GM12878 (cell line): ENCODE data around the gene PROSER3. TPM values are rescaled to one million over a fixed set of nuclear protein-coding genes. Genes with fewer than 3 reads are reported as not detected.

Source experiments
- ATAC-seq: fragments of 200-7000 bp; cut with Tn5 transposase; 3 replicates; pipeline ENCODE4 v1.9.1; 2020; ENCODE audit warnings: mild to moderate bottlenecking, moderate library complexity
- BruUV-seq: library from RNA; stranded (reverse); fragments of 400-500 nt; replicated peaks from 2 replicates; lab custom pipeline; 2021; lab: Mats Ljungman, UMichigan
- CTCF ChIA-PET: fragments of 300-600 bp; sonication (Branson Sonifier 250); formaldehyde crosslinking; extraction: SDS; loops from one replicate; lab custom pipeline; 2021; ENCODE audit warnings: inconsistent platforms; lab: Yijun Ruan, JAX
- POLR2A ChIA-PET: fragments of 350-600 bp; formaldehyde crosslinking; extraction: SDS; loops from one replicate; lab custom pipeline; 2021; ENCODE audit warnings: inconsistent platforms; lab: Charles Lee
- RAD21 ChIA-PET: fragments of 300-600 bp; sonication (Branson Sonifier 250); formaldehyde crosslinking; loops from one replicate; lab custom pipeline; 2023; ENCODE audit warnings: antibody characterized with exemption; ENCODE audit not compliant: unreplicated experiment; lab: Charles Lee
- SMC1A ChIA-PET: fragments of 300-600 bp; sonication (Branson Sonifier 250); formaldehyde crosslinking; loops from one replicate; lab custom pipeline; 2023; ENCODE audit not compliant: unreplicated experiment, uncharacterized antibody; lab: Charles Lee
- DNase-seq: peaks from one replicate; pipeline ENCODE4 v3.0.0-alpha.2; 2011; ENCODE audit warnings: low read depth, low spot score
- FAIRE-seq: peaks from 3 replicates; lab custom pipeline; 2011; peaks lifted over from hg19 to GRCh38; lab: Jason Lieb, UNC
- H2AFZ ChIP-seq: 2 replicates; pipeline ENCODE4 v1.6.0; 2011; ENCODE audit warnings: low read depth, low read length, control low read depth; ENCODE audit not compliant: control insufficient read depth
- H3K27ac ChIP-seq: 2 replicates; pipeline ENCODE4 v1.5.1; 2011; ENCODE audit warnings: control low read depth; ENCODE audit not compliant: control insufficient read depth, insufficient read depth
- H3K27me3 ChIP-seq, 2 experiments: replicated peaks in 1 of 2; 2 replicates each; pipeline versions ENCODE4 v1.6.0 to v1.6.1; 2011; ENCODE audit warnings: low read length in 1 of 2; ENCODE audit not compliant: control insufficient read depth in 2 of 2, insufficient read depth in 2 of 2
- H3K36me3 ChIP-seq, 2 experiments: 2 replicates each; pipeline ENCODE4 v1.5.1; 2011; ENCODE audit warnings: low read length in 1 of 2; ENCODE audit not compliant: control insufficient read depth in 2 of 2, insufficient read depth in 2 of 2
- H3K4me1 ChIP-seq: 2 replicates; pipeline ENCODE4 v1.6.1; 2011; ENCODE audit warnings: mild to moderate bottlenecking, low read length, moderate library complexity, mixed read lengths; ENCODE audit not compliant: control insufficient read depth, insufficient read depth
- H3K4me2 ChIP-seq: 2 replicates; pipeline ENCODE4 v1.6.0; 2011; ENCODE audit warnings: control low read depth; ENCODE audit not compliant: control insufficient read depth, insufficient read depth
- H3K4me3 ChIP-seq: fragments of 200-600 bp; sonication (generic); 2 replicates; pipeline ENCODE4 v1.5.1; 2016
- H3K79me2 ChIP-seq: 2 replicates; pipeline ENCODE4 v1.6.0; 2011; ENCODE audit warnings: low read length; ENCODE audit not compliant: control insufficient read depth, insufficient read depth
- H3K9ac ChIP-seq: 2 replicates; pipeline ENCODE4 v1.8.0; 2011; ENCODE audit warnings: low read length, control low read depth, mixed read lengths; ENCODE audit not compliant: control insufficient read depth, insufficient read depth
- H3K9me3 ChIP-seq: replicated peaks from 3 replicates; pipeline ENCODE4 v1.5.1; 2011; ENCODE audit warnings: mild to moderate bottlenecking, low read length; ENCODE audit not compliant: control insufficient read depth, insufficient read depth
- H4K20me1 ChIP-seq: 2 replicates; pipeline ENCODE4 v1.6.0; 2011; ENCODE audit not compliant: control insufficient read depth, insufficient read depth
- ETV6 ChIP-seq, 2 experiments: fragments of 450-650 bp in 1 of 2; IDR thresholded peaks in 1 of 2; conservative IDR thresholded peaks in 1 of 2; 2 replicates each; pipeline ENCODE4 v1.6.1; 2014; ENCODE audit warnings: antibody characterized with exemption in 1 of 2, borderline replicate concordance in 1 of 2, low read depth in 1 of 2, mild to moderate bottlenecking in 1 of 2, moderate library complexity in 1 of 2
- PML ChIP-seq: IDR thresholded peaks from 2 replicates; pipeline ENCODE4 v1.6.1; 2012; ENCODE audit warnings: low read length, inconsistent platforms
- SRF ChIP-seq, 2 experiments: IDR thresholded peaks; 2 replicates each; pipeline ENCODE4 v1.6.1; 2011; ENCODE audit warnings: low read depth in 2 of 2, low read length in 2 of 2, mild to moderate bottlenecking in 1 of 2, moderate library complexity in 1 of 2
- ZNF622 ChIP-seq: fragments of 450-650 bp; IDR thresholded peaks from 2 replicates; pipeline ENCODE4 v1.6.1; 2017; ENCODE audit warnings: mild to moderate bottlenecking, inconsistent platforms
- WGBS: methylation state at CpG from one replicate; pipeline ENCODE4 v1.1.6; 2016; ENCODE audit warnings: low lambda C conversion rate; ENCODE audit not compliant: insufficient replicate concordance, insufficient coverage; ENCODE audit errors: missing lambda C conversion rate; 5-methylcytosine and 5-hydroxymethylcytosine counted together
- in situ Hi-C: fragments of 300-500 bp; cut with MboI; formaldehyde crosslinking; loops from 9 replicates; pipeline ENCODE4 v1.14.3; 2018; ENCODE audit warnings: mixed read lengths
- intact Hi-C: fragments of 100-400 bp; cut with micrococcal nuclease; formaldehyde crosslinking; loops from one replicate; pipeline ENCODE4 v1.14.2; 2022; ENCODE audit not compliant: unreplicated experiment
- polyA plus RNA-seq, 11 experiments: library from polyadenylated mRNA; depleted of rRNA in 4 of 11; unstranded in 6 of 11; stranded (reverse) in 5 of 11; fragments of >200 nt; fragmentation: Nextera tagmentation in 4 of 11; fragmentation: Illumina TruSeq in 1 of 11; extraction: Ambion mirVana in 4 of 11; extraction: Trizol in 1 of 11; gene quantifications; 1 replicate in 1 of 11; 2 replicates in 10 of 11; pipeline versions ENCODE4 v1.2.1 to v1.2.3, GENCODE V29; 2011 to 2016; ENCODE audit warnings: inconsistent platforms in 2 of 11, missing spikeins in 2 of 11, low read depth in 1 of 11
- total RNA-seq, 4 experiments: library from RNA; depleted of rRNA in 3 of 4; stranded (reverse); fragments of >200 nt in 3 of 4; fragmentation: Illumina TruSeq in 1 of 4; extraction: Trizol in 1 of 4; gene quantifications; 2 replicates each; pipeline versions ENCODE4 v1.2.1 to v1.2.3, GENCODE V29; 2013 to 2021
- TF ChIP-seq, protein P1 (sequence below): fragments of 150-350 bp; IDR thresholded peaks from 2 replicates; pipeline ENCODE4 v1.6.1; 2014; ENCODE audit warnings: mild to moderate bottlenecking, low read depth, low read length
- TF ChIP-seq, protein P2 (sequence below): IDR thresholded peaks from 2 replicates; pipeline ENCODE4 v1.6.1; 2012; ENCODE audit warnings: low read depth, low read length, improper control_type of control experiment
- TF ChIP-seq, protein P3 (sequence below): IDR thresholded peaks from 2 replicates; pipeline ENCODE4 v1.6.1; 2011; ENCODE audit warnings: borderline replicate concordance, low read depth, mild to moderate bottlenecking, moderate library complexity, low read length; ENCODE audit not compliant: insufficient read depth, poor library complexity, severe bottlenecking
- TF ChIP-seq, protein P4 (sequence below): fragments of 450-650 bp; IDR thresholded peaks from 2 replicates; pipeline ENCODE4 v1.6.1; 2014; ENCODE audit warnings: mild to moderate bottlenecking

Gene PROSER3
- total and polyA plus RNA-seq, 10 of the 15 experiments (the other 5 are each of a cell fraction or from before 2014, with no cell fraction given), result 0.85 to 25.1 (median 9.6) TPM

DNA sequence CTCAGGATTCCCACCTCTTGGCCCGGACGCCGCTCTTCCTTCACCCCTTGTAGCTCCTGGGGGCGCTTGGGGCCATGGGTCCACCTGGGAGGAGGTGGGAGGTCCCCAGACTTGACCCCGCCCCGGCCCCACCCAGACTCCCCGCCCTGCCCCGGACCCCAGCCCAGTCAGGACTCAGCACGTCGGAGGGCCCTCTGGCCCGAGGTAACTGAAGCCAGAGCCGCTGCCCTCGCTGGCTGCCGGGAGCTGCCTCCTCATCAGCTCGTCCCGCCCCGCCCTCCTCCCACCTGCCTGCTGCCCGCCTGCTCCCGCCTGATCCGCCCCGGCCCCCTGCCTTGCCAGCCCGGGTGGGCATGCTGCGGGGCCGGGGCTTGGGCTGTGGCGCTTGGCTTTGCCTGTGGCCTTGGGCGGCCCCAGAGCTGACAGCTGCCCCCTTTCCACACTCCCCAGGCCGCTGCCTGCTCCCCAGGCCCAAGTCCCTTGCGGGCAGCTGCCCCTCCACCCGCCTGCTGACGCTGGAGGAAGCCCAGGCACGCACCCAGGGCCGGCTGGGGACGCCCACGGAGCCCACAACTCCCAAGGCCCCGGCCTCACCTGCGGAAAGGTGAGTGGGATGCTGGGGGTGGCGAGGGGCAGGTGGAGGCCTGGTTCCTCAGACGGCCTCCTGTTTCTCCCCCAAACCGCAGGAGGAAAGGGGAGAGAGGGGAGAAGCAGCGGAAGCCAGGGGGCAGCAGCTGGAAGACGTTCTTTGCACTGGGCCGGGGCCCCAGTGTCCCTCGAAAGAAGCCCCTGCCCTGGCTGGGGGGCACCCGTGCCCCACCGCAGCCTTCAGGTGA lies 26.7 kb downstream of the PROSER3 start:
- Histone ChIP-seq H3K79me2 (no peaks in the 10 kb centered on the region), H3K9ac (no peak overlapping the region), H3K9me3 (no peaks in the 10 kb centered on the region), H3K4me3 (no peak overlapping the region), H3K4me2 (no peak overlapping the region), H4K20me1 (no peaks in the 10 kb centered on the region), H3K4me1 (no peaks in the 10 kb centered on the region), H3K36me3 (no peaks in the 10 kb centered on the region; a peak in 1 of 4 replicates), H2AFZ (no peak overlapping the region), H3K27ac (no peak overlapping the region), H3K27me3 (no peaks in the 10 kb centered on the region)
- no peak for TF ChIP-seq SRF (IDR thresholded peaks at IDR 0.05; ENCODE audit: low read depth in 2 of 2, low read length in 2 of 2)
- TF ChIP-seq, protein P1, sequence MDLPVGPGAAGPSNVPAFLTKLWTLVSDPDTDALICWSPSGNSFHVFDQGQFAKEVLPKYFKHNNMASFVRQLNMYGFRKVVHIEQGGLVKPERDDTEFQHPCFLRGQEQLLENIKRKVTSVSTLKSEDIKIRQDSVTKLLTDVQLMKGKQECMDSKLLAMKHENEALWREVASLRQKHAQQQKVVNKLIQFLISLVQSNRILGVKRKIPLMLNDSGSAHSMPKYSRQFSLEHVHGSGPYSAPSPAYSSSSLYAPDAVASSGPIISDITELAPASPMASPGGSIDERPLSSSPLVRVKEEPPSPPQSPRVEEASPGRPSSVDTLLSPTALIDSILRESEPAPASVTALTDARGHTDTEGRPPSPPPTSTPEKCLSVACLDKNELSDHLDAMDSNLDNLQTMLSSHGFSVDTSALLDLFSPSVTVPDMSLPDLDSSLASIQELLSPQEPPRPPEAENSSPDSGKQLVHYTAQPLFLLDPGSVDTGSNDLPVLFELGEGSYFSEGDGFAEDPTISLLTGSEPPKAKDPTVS, result no peak
- 64% methylated on average over 20 of the region's 45 CpGs for WGBS
- no peak for DNase-seq
- ChIA-PET POLR2A (no interaction called here), SMC1A (no interaction called here), CTCF (interaction anchor here (0.6 kb wide), 1 partner anchor 90 kb away, joined by 3 read pairs; no protein-coding TSS in a partner anchor), RAD21 (interaction anchor here (0.6 kb wide), 1 partner anchor 100 kb away, joined by 3 read pairs; no protein-coding TSS in a partner anchor)
- in situ Hi-C loops, result no loop called here
- no peak for FAIRE-seq
- no peak for ATAC-seq
- intact Hi-C loops, result no loop called here
- no TSS peak for BruUV-seq

DNA sequence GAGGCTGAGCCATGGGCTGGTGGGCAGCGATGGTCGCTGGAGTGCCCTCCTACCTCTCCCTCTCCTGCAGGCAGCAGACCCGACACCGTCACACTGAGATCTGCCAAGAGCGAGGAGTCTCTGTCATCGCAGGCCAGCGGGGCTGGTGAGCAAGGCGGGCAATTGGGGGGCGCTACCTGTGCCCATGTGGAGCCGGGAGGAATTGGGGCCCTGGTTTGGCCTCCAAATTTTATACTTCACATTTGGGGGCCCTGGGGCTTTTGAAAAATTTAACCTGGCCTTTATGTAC lies 27.3 kb downstream of the PROSER3 start:
- no peaks in the 10 kb centered on the region for H3K9me3 ChIP-seq
- H3K36me3 ChIP-seq, result no peaks in the 10 kb centered on the region; a peak in 1 of 4 replicates
- H3K4me2 ChIP-seq, result no peak overlapping the region
- intact Hi-C loops, result no loop called here
- ATAC-seq (no peak), FAIRE-seq (no peak), DNase-seq (no peak)
- ChIA-PET CTCF (no interaction called here), SMC1A (no interaction called here), POLR2A (no interaction called here), RAD21 (no interaction called here)
- no peaks in the 10 kb centered on the region for H3K79me2 ChIP-seq
- no peaks in the 10 kb centered on the region for H4K20me1 ChIP-seq
- no peaks in the 10 kb centered on the region for H3K4me1 ChIP-seq
- in situ Hi-C loops, result no loop called here
- BruUV-seq, result no TSS peak
- H3K4me3 ChIP-seq, result no peak overlapping the region
- no peaks in the 10 kb centered on the region for H3K27me3 ChIP-seq
- no peak overlapping the region for H3K9ac ChIP-seq
- WGBS, result 78% methylated on average over 10 of the region's 10 CpGs
- H2AFZ ChIP-seq, result no peak overlapping the region
- no peak overlapping the region for H3K27ac ChIP-seq
- TF ChIP-seq, protein P2, sequence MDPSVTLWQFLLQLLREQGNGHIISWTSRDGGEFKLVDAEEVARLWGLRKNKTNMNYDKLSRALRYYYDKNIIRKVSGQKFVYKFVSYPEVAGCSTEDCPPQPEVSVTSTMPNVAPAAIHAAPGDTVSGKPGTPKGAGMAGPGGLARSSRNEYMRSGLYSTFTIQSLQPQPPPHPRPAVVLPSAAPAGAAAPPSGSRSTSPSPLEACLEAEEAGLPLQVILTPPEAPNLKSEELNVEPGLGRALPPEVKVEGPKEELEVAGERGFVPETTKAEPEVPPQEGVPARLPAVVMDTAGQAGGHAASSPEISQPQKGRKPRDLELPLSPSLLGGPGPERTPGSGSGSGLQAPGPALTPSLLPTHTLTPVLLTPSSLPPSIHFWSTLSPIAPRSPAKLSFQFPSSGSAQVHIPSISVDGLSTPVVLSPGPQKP, result no peak
- no peak for TF ChIP-seq ZNF622
- TF ChIP-seq, protein P3, sequence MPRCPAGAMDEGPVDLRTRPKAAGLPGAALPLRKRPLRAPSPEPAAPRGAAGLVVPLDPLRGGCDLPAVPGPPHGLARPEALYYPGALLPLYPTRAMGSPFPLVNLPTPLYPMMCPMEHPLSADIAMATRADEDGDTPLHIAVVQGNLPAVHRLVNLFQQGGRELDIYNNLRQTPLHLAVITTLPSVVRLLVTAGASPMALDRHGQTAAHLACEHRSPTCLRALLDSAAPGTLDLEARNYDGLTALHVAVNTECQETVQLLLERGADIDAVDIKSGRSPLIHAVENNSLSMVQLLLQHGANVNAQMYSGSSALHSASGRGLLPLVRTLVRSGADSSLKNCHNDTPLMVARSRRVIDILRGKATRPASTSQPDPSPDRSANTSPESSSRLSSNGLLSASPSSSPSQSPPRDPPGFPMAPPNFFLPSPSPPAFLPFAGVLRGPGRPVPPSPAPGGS, result no peak
- TF ChIP-seq SRF (IDR thresholded peaks at IDR 0.05; ENCODE audit: low read depth in 2 of 2, low read length in 2 of 2), result no peak
- TF ChIP-seq PML, result no peak
- no peak for TF ChIP-seq ETV6 (conservative IDR thresholded peaks at IDR 0.05 in 1 of 2, IDR thresholded peaks at IDR 0.05 in 1 of 2; ENCODE audit: borderline replicate concordance in 1 of 2, low read depth in 1 of 2)
- TF ChIP-seq, protein P4, sequence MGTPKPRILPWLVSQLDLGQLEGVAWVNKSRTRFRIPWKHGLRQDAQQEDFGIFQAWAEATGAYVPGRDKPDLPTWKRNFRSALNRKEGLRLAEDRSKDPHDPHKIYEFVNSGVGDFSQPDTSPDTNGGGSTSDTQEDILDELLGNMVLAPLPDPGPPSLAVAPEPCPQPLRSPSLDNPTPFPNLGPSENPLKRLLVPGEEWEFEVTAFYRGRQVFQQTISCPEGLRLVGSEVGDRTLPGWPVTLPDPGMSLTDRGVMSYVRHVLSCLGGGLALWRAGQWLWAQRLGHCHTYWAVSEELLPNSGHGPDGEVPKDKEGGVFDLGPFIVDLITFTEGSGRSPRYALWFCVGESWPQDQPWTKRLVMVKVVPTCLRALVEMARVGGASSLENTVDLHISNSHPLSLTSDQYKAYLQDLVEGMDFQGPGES, result no peak
